Adrenal gland (tissue), 5 donors: ENCODE data around the gene VPS9D1.

Source experiments
- CTCF ChIP-seq, 6 experiments: fragments of 450-650 bp in 4 of 6; fragments of 200-600 bp in 2 of 6; sonication (generic) in 1 of 6; IDR thresholded peaks; 1 replicate in 5 of 6; 2 replicates in 1 of 6; pipeline versions ENCODE4 v1.5.1 to v1.8.0; 2016 to 2021; ENCODE audit warnings: antibody characterized with exemption in 6 of 6, mild to moderate bottlenecking in 2 of 6, moderate library complexity in 1 of 6
- POLR2A ChIP-seq, 2 donors: fragments of 450-650 bp; IDR thresholded peaks; one replicate each; pipeline ENCODE4 v1.6.1; 2017; ENCODE audit warnings: antibody characterized with exemption in 2 of 2, mild to moderate bottlenecking in 2 of 2, moderate library complexity in 1 of 2
- donor health status: DM: no; HTN: no; CAD: no.

GRCh38 chr16:89722392-89723278, 1.9 kb upstream of the VPS9D1 start:
- TF ChIP-seq CTCF (IDR thresholded peaks at IDR 0.05) = no peak
- no peak for TF ChIP-seq POLR2A (IDR thresholded peaks at IDR 0.05)
